Caco-2 (cell line): ENCODE data around the gene RPH3AL. TPM values are rescaled to one million over a fixed set of nuclear protein-coding genes. Genes with fewer than 3 reads are reported as not detected.

Source experiments
- BruUV-seq: library from RNA; stranded (reverse); fragments of 400-500 nt; replicated peaks from 2 replicates; lab custom pipeline; 2021; lab: Mats Ljungman, UMichigan
- CTCF ChIA-PET: fragments of 300-600 bp; sonication (Branson Sonifier 250); formaldehyde crosslinking; loops from one replicate; lab custom pipeline; 2022; ENCODE audit warnings: antibody characterized with exemption; lab: Charles Lee
- POLR2A ChIA-PET: fragments of 300-600 bp; sonication (Branson Sonifier 250); formaldehyde crosslinking; loops from one replicate; lab custom pipeline; 2022; ENCODE audit warnings: antibody characterized with exemption; lab: Charles Lee
- DNase-seq, 2 experiments: peaks; one replicate each; pipeline versions ENCODE4 v3.0.0 to v3.0.0-alpha.2; 2020 to 2022
- H3K27me3 ChIP-seq: replicated peaks from 2 replicates; pipeline ENCODE4 v1.6.0; 2011; ENCODE audit warnings: low read length; ENCODE audit not compliant: control insufficient read depth, insufficient read depth
- H3K36me3 ChIP-seq: 2 replicates; pipeline ENCODE4 v1.5.1; 2011; ENCODE audit warnings: low read length; ENCODE audit not compliant: control insufficient read depth, insufficient read depth
- H3K4me1 ChIP-seq: fragments of 250-450 bp; sonication (Bioruptor Pico); 2 replicates; pipeline ENCODE4 v1.5.1; 2020; ENCODE audit warnings: mild to moderate bottlenecking
- H3K4me3 ChIP-seq: 2 replicates; pipeline ENCODE4 v1.5.1; 2011; ENCODE audit warnings: low read depth, mild to moderate bottlenecking, control low read depth, low read length
- H3K9me3 ChIP-seq: fragments of 250-450 bp; sonication (Bioruptor Pico); 2 replicates; pipeline ENCODE4 v1.5.1; 2020; ENCODE audit warnings: mild to moderate bottlenecking, moderate library complexity
- H3K27ac Mint-ChIP-seq: one replicate; pipeline ENCODE4 v1.8.0; 2022; ENCODE audit warnings: mixed read lengths; ENCODE audit not compliant: unreplicated experiment
- H3K27me3 Mint-ChIP-seq: one replicate; pipeline ENCODE4 v1.8.0; 2022; ENCODE audit warnings: mixed read lengths; ENCODE audit not compliant: insufficient read depth, unreplicated experiment
- H3K36me3 Mint-ChIP-seq: one replicate; pipeline ENCODE4 v1.8.0; 2022; ENCODE audit warnings: mild to moderate bottlenecking, mixed read lengths; ENCODE audit not compliant: insufficient read depth, unreplicated experiment
- H3K4me1 Mint-ChIP-seq: one replicate; pipeline ENCODE4 v1.8.0; 2022; ENCODE audit warnings: low read depth, mixed read lengths; ENCODE audit not compliant: unreplicated experiment
- H3K4me3 Mint-ChIP-seq: one replicate; pipeline ENCODE4 v1.8.0; 2022; ENCODE audit warnings: mild to moderate bottlenecking, moderate library complexity, mixed read lengths; ENCODE audit not compliant: unreplicated experiment
- H3K9me3 Mint-ChIP-seq: one replicate; pipeline ENCODE4 v1.8.0; 2022; ENCODE audit warnings: mixed read lengths; ENCODE audit not compliant: unreplicated experiment
- intact Hi-C: fragments of 100-400 bp; cut with micrococcal nuclease; formaldehyde crosslinking; loops from one replicate; pipeline ENCODE4 v1.10.0; 2022; ENCODE audit not compliant: unreplicated experiment
- total RNA-seq: library from RNA; stranded (reverse); gene quantifications from 2 replicates; pipeline ENCODE4 v1.2.3, GENCODE V29; 2022
- TF ChIP-seq, protein P1 (sequence below), 2 experiments: fragments of 200-600 bp in 1 of 2; IDR thresholded peaks; 1 replicate in 1 of 2; 2 replicates in 1 of 2; pipeline versions ENCODE4 v1.5.1 to v1.8.0; 2011 to 2022; ENCODE audit warnings: antibody characterized with exemption in 1 of 2, control low read depth in 1 of 2, inconsistent platforms in 1 of 2, low read depth in 1 of 2, low read length in 1 of 2, mild to moderate bottlenecking in 1 of 2, moderate library complexity in 1 of 2; ENCODE audit not compliant: insufficient read depth in 1 of 2, severe bottlenecking in 1 of 2, unreplicated experiment in 1 of 2

Gene RPH3AL
- total RNA-seq, 1 experiment from 2014 or later: 36.0 TPM

DNA sequence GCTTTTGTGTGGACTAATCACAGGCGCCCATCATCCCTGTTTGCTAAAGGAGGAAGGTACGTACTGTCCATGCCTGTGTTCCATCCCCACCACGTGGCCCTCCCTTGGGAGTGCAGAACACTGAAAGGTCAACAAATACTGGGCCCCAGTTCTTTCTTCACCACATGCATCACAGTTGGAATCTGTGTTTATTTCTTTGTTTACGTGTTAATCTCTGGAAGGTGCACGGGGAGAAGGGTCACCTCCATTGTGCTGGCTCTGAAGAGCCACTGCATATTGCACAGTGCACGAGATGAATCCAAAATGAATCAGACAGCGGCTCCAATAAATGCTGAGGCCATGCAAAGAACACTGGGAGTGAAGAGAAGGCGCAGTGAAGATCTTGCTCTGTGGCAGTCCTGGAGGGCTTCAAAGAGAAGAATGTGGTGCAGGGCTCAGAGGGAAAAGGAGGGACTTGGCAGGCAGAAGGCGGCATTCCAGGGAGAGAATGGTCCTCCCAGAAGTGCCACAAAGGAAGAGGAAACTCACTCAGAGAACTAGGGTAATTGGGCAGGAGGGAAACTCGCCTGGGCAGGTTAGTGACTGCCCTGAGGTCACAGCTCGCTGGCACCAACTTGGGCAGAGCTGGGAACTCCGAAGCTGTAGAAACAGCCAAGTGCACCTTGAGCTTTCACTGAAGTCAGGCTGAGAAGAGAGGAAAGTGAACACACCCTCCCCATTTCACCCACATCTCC lies 3.7 kb downstream of the RPH3AL start:
- H3K9me3 Mint-ChIP-seq: peaks cover 11% of the 10 kb centered on the region
- Histone ChIP-seq H3K27me3 (no peaks in the 10 kb centered on the region), H3K36me3 (no peaks in the 10 kb centered on the region), H3K9me3 (no peaks in the 10 kb centered on the region), H3K4me1 (peaks cover 29% of the 10 kb centered on the region), H3K4me3 (no peak overlapping the region)
- H3K27me3 Mint-ChIP-seq: no peaks in the 10 kb centered on the region
- H3K4me1 Mint-ChIP-seq: peaks cover 42% of the 10 kb centered on the region
- TF ChIP-seq, protein P1, sequence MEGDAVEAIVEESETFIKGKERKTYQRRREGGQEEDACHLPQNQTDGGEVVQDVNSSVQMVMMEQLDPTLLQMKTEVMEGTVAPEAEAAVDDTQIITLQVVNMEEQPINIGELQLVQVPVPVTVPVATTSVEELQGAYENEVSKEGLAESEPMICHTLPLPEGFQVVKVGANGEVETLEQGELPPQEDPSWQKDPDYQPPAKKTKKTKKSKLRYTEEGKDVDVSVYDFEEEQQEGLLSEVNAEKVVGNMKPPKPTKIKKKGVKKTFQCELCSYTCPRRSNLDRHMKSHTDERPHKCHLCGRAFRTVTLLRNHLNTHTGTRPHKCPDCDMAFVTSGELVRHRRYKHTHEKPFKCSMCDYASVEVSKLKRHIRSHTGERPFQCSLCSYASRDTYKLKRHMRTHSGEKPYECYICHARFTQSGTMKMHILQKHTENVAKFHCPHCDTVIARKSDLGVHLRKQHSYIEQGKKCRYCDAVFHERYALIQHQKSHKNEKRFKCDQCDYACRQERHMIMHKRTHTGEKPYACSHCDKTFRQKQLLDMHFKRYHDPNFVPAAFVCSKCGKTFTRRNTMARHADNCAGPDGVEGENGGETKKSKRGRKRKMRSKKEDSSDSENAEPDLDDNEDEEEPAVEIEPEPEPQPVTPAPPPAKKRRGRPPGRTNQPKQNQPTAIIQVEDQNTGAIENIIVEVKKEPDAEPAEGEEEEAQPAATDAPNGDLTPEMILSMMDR (IDR thresholded peaks at IDR 0.05; ENCODE audit: insufficient read depth in 1 of 2, low read depth in 1 of 2, low read length in 1 of 2, severe bottlenecking in 1 of 2, unreplicated experiment in 1 of 2): no peak
- peaks cover 25% of the 10 kb centered on the region for H3K36me3 Mint-ChIP-seq
- ChIA-PET CTCF (no interaction called here), POLR2A (no interaction called here)
- BruUV-seq: no TSS peak
- intact Hi-C loops: no loop called here
- peak in 1 of 2 experiments; percentile 24 for DNase-seq
- no peak overlapping the region for H3K4me3 Mint-ChIP-seq
- H3K27ac Mint-ChIP-seq: no peak overlapping the region

- CTCF ChIA-PET: no interaction called here
- BruUV-seq: no TSS peak
- Mint-ChIP-seq H3K4me1 (peaks cover 36% of the 10 kb centered on the region), H3K27ac (no peak overlapping the region), H3K27me3 (no peaks in the 10 kb centered on the region), H3K9me3 (peaks cover 13% of the 10 kb centered on the region), H3K36me3 (peaks cover 23% of the 10 kb centered on the region), H3K4me3 (no peak overlapping the region)
- intact Hi-C loops: no loop called here
- no peaks in the 10 kb centered on the region for H3K36me3 ChIP-seq
- H3K4me1 ChIP-seq: peaks cover 22% of the 10 kb centered on the region
- no peaks in the 10 kb centered on the region for H3K9me3 ChIP-seq
- no peak overlapping the region for H3K4me3 ChIP-seq
- POLR2A ChIA-PET: no interaction called here
- no peaks in the 10 kb centered on the region for H3K27me3 ChIP-seq
- no peak for DNase-seq
- TF ChIP-seq, protein P1 (IDR thresholded peaks at IDR 0.05; ENCODE audit: insufficient read depth in 1 of 2, low read depth in 1 of 2, low read length in 1 of 2, severe bottlenecking in 1 of 2, unreplicated experiment in 1 of 2): no peak
These were observed 4.6 kb downstream of the RPH3AL start for GRCh38 chr17:348012-348411.

DNA sequence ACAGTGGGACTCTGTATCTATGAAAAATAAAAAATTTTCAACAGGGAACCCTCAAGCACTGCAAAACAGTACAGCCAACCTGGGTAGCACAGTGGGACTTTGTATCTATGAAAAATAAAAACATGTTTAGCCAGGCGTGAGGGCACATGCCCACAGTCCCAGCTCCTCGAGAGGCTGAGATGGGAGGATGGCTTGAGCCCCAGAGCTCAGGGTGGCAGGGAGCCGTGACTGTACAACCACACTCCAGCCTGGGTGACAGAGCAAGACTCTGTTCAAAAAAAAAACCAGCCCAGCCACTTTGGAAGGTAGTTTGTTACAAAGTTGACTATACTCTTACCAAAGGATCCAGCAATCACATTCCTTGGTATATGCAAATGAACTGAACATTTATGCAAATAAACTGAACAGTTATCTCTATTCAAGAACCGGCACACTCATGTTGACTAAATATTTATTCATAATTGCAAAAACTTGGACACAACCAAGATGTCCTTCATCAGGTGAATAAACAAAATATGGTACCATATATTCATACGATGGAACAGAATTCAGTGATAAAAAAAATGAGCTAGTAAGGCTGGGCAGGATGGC lies 5.2 kb downstream of the RPH3AL start:
- Mint-ChIP-seq H3K27me3 (no peaks in the 10 kb centered on the region), H3K9me3 (peaks cover 13% of the 10 kb centered on the region), H3K27ac (no peak overlapping the region), H3K4me1 (peaks cover 32% of the 10 kb centered on the region), H3K36me3 (peaks cover 16% of the 10 kb centered on the region), H3K4me3 (no peak overlapping the region)
- BruUV-seq: no TSS peak
- intact Hi-C loops: no loop called here
- Histone ChIP-seq H3K4me3 (no peak overlapping the region), H3K9me3 (no peaks in the 10 kb centered on the region), H3K27me3 (no peaks in the 10 kb centered on the region), H3K36me3 (no peaks in the 10 kb centered on the region), H3K4me1 (peaks cover 22% of the 10 kb centered on the region)
- CTCF ChIA-PET: no interaction called here
- POLR2A ChIA-PET: no interaction called here
- peak in 1 of 2 experiments; percentile 8 for DNase-seq
- TF ChIP-seq, protein P1 (IDR thresholded peaks at IDR 0.05; ENCODE audit: insufficient read depth in 1 of 2, low read depth in 1 of 2, low read length in 1 of 2, severe bottlenecking in 1 of 2, unreplicated experiment in 1 of 2): no peak
